ENCODE data around the gene LRIT1.

LRIT1 gene

GRCh38 chr10:84193327-84193726 is 48.0 kb downstream of the LRIT1 start:
- no peak for TF ChIP-seq TAF1 (IDR thresholded peaks at IDR 0.05; ENCODE audit: borderline replicate concordance, insufficient read depth, low read length)
- no peak for TF ChIP-seq FOXP2 (optimal IDR thresholded peaks at IDR 0.05; ENCODE audit: borderline replicate concordance, extremely low read depth, extremely low read length, insufficient read depth)

GRCh38 chr10:84191106-84191505 is 50.2 kb downstream of the LRIT1 start:
- TF ChIP-seq SIN3A (IDR thresholded peaks at IDR 0.05; ENCODE audit: borderline replicate concordance, insufficient read depth, low read length), result no peak
- no peak for TF ChIP-seq POLR2AphosphoS5 (IDR thresholded peaks at IDR 0.05; ENCODE audit: low read depth, low read length)
- TF ChIP-seq TAF1 (IDR thresholded peaks at IDR 0.05; ENCODE audit: borderline replicate concordance, insufficient read depth, low read length), result no peak
- no peak for TF ChIP-seq REST (IDR thresholded peaks at IDR 0.05; ENCODE audit: insufficient read depth in 1 of 2, low read depth in 2 of 2, low read length in 2 of 2)
- TF ChIP-seq FOXP2 (optimal IDR thresholded peaks at IDR 0.05; ENCODE audit: borderline replicate concordance, extremely low read depth, extremely low read length, insufficient read depth), result no peak

GRCh38 chr10:84190621-84191020 is 50.7 kb downstream of the LRIT1 start:
- TF ChIP-seq FOXP2 (optimal IDR thresholded peaks at IDR 0.05; ENCODE audit: borderline replicate concordance, extremely low read depth, extremely low read length, insufficient read depth), result no peak
- TF ChIP-seq POLR2AphosphoS5 (IDR thresholded peaks at IDR 0.05; ENCODE audit: low read depth, low read length), result no peak
- no peak for TF ChIP-seq TAF1 (IDR thresholded peaks at IDR 0.05; ENCODE audit: borderline replicate concordance, insufficient read depth, low read length)
- TF ChIP-seq SIN3A (IDR thresholded peaks at IDR 0.05; ENCODE audit: borderline replicate concordance, insufficient read depth, low read length), result no peak
- TF ChIP-seq REST (IDR thresholded peaks at IDR 0.05; ENCODE audit: insufficient read depth in 1 of 2, low read depth in 2 of 2, low read length in 2 of 2), result no peak

GRCh38 chr10:84188815-84189214 is 52.5 kb downstream of the LRIT1 start:
- TF ChIP-seq REST (IDR thresholded peaks at IDR 0.05; ENCODE audit: insufficient read depth in 1 of 2, low read depth in 2 of 2, low read length in 2 of 2) (no peak), TAF1 (IDR thresholded peaks at IDR 0.05; ENCODE audit: borderline replicate concordance, insufficient read depth, low read length) (no peak), POLR2AphosphoS5 (IDR thresholded peaks at IDR 0.05; ENCODE audit: low read depth, low read length) (no peak), FOXP2 (optimal IDR thresholded peaks at IDR 0.05; ENCODE audit: borderline replicate concordance, extremely low read depth, extremely low read length, insufficient read depth) (no peak), SIN3A (IDR thresholded peaks at IDR 0.05; ENCODE audit: borderline replicate concordance, insufficient read depth, low read length) (no peak)

- no peak for TF ChIP-seq TAF1 (IDR thresholded peaks at IDR 0.05; ENCODE audit: borderline replicate concordance, insufficient read depth, low read length)
- no peak for TF ChIP-seq FOXP2 (optimal IDR thresholded peaks at IDR 0.05; ENCODE audit: borderline replicate concordance, extremely low read depth, extremely low read length, insufficient read depth)
- TF ChIP-seq POLR2AphosphoS5 (IDR thresholded peaks at IDR 0.05; ENCODE audit: low read depth, low read length), result no peak
- TF ChIP-seq SIN3A (IDR thresholded peaks at IDR 0.05; ENCODE audit: borderline replicate concordance, insufficient read depth, low read length), result no peak
- no peak for TF ChIP-seq REST (IDR thresholded peaks at IDR 0.05; ENCODE audit: insufficient read depth in 1 of 2, low read depth in 2 of 2, low read length in 2 of 2)
Measured at GRCh38 chr10:84185526-84186175, 55.7 kb downstream of the LRIT1 start.

Measured in PFSK-1 (cell line).